Measurements from ENCODE around the gene CD28. TPM values are rescaled to one million over a fixed set of nuclear protein-coding genes. Genes with fewer than 3 reads are reported as not detected.

CD28 gene
- total and polyA plus RNA-seq, 2 donors from 2014 or later: 0.37 to 4.7 TPM

DNA sequence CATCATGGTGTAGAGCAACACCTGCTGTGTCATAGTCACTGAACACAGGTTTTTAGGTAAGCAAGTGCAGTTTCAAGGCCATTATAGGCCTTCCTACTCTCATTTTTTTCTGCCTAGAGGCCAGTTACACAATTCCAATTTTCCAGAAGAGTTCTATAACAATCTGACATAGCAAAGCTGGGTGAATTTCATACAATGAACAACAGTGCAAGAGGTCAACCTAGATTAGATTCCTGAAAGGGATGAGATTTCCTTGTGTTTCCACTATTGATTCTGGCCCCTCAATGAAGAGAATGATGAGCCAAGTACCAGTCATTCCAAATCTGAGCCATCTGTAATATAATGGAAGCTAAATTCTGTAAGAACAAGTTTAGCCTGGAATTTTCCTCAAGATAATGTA, 15.3 kb upstream of the CD28 start:
- peaks cover 6 to 9% (median 9%) of the 10 kb centered on the region in 3 donors for H3K4me1 ChIP-seq (ENCODE audit: control insufficient read depth in 2 of 3, insufficient read depth in 2 of 3, low read depth in 1 of 3, low read length in 3 of 3)
- no peaks in the 10 kb centered on the region for H3K27me3 ChIP-seq (ENCODE audit: control insufficient read depth, insufficient read depth, low read length)
- no peaks in the 10 kb centered on the region for H3K9me3 ChIP-seq (ENCODE audit: control insufficient read depth in 2 of 3, insufficient read depth in 1 of 3, low read length in 3 of 3)
- TF ChIP-seq, protein P1, sequence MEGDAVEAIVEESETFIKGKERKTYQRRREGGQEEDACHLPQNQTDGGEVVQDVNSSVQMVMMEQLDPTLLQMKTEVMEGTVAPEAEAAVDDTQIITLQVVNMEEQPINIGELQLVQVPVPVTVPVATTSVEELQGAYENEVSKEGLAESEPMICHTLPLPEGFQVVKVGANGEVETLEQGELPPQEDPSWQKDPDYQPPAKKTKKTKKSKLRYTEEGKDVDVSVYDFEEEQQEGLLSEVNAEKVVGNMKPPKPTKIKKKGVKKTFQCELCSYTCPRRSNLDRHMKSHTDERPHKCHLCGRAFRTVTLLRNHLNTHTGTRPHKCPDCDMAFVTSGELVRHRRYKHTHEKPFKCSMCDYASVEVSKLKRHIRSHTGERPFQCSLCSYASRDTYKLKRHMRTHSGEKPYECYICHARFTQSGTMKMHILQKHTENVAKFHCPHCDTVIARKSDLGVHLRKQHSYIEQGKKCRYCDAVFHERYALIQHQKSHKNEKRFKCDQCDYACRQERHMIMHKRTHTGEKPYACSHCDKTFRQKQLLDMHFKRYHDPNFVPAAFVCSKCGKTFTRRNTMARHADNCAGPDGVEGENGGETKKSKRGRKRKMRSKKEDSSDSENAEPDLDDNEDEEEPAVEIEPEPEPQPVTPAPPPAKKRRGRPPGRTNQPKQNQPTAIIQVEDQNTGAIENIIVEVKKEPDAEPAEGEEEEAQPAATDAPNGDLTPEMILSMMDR (IDR thresholded peaks at IDR 0.05; ENCODE audit: borderline replicate concordance, extremely low read depth, insufficient read depth): no peak
- no peaks in the 10 kb centered on the region for H3K36me3 ChIP-seq (ENCODE audit: control insufficient read depth in 2 of 3, insufficient read depth in 3 of 3, low read length in 3 of 3)
- FAIRE-seq (no peak), DNase-seq (no peak)
- intact Hi-C loops (cut with DNase I): no loop called here
- no peak overlapping the region for H3K4me3 ChIP-seq (ENCODE audit: low read length in 3 of 3)
- H3K27ac ChIP-seq (ENCODE audit: low read depth in 2 of 2, low read length in 2 of 2): peak overlapping the region in 1 of 2 donors; percentile 13
- H3K9ac ChIP-seq (ENCODE audit: low read length in 3 of 3): no peak overlapping the region

DNA sequence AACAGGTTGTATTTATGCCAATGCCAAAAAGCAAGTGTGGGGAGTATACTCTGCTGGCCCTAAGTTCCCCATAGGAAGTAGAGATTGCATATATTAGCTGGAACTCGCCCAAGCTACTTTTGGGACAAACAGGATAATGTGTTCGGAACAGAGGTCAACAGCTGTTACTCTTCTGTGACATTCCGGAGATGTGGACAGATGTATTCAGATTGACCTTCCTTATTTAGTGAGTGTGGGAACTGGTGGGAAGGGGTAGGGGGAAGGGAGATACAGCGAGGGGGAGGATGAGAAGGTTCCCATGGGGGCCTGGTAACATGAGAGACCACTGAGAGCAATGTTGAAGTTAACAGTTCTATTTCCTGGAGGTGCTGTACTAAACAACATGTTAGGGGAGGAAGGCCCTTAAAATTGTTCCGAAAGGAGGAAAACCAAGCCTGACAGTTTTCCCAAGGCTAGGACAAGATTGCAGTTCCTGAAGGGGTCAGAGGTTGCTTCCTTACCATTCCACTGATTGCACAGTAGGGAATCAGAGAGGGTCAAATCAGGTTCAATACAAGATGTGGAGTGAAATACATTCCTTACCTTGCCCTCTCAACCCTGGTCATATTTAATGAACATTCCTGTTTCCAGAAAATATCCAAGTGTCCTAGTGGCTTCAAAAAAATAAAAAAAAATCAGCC, 14.3 kb upstream of the CD28 start:
- H3K27me3 ChIP-seq (ENCODE audit: control insufficient read depth, insufficient read depth, low read length): no peaks in the 10 kb centered on the region
- TF ChIP-seq, protein P1 (IDR thresholded peaks at IDR 0.05; ENCODE audit: borderline replicate concordance, extremely low read depth, insufficient read depth): no peak
- H3K9me3 ChIP-seq (ENCODE audit: control insufficient read depth in 2 of 3, insufficient read depth in 1 of 3, low read length in 3 of 3): no peaks in the 10 kb centered on the region
- FAIRE-seq: no peak
- no peak overlapping the region for H3K9ac ChIP-seq (ENCODE audit: low read length in 3 of 3)
- H3K36me3 ChIP-seq (ENCODE audit: control insufficient read depth in 2 of 3, insufficient read depth in 3 of 3, low read length in 3 of 3): no peaks in the 10 kb centered on the region
- H3K27ac ChIP-seq (ENCODE audit: low read depth in 2 of 2, low read length in 2 of 2): peak overlapping the region; percentile 12 to 20
- peak in 4 of 5 donors; percentile 48 to 88 (median 68) for DNase-seq
- intact Hi-C loops (cut with DNase I): no loop called here
- no peak overlapping the region for H3K4me3 ChIP-seq (ENCODE audit: low read length in 3 of 3)
- peaks cover 6 to 9% (median 7%) of the 10 kb centered on the region in 3 donors for H3K4me1 ChIP-seq (ENCODE audit: control insufficient read depth in 2 of 3, insufficient read depth in 2 of 3, low read depth in 1 of 3, low read length in 3 of 3)

DNA sequence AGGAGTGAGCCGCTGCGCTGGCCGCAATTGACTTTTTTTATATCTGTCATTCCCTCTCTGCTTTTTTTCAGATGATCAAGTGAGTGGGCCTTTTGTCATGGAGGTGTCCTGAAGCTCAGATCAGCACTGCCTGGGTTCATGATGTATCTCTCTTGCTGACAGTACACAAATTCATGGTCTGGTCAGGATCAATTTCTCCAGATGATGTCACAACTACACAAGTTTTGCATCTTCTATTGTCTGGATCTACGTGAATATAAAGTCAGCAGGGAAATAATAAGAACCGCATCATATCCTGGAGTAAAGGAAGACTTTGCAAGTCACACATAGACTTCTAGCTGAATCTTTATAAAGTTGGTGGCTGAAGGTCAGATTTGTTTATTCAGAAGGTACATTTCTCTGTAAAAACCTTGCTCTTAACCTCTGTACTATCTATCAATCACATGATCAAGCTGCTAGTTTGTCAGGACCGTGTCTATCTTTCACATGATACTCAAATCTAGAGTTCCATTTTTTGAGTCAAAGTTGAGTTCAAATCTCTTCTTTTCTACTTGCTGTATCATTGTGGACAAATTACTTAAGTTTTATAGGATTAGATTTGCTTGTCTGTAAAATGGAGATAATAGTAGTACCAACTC, 13.1 kb upstream of the CD28 start:
- intact Hi-C loops (cut with DNase I): no loop called here
- no peak for FAIRE-seq
- H3K4me1 ChIP-seq (ENCODE audit: control insufficient read depth in 2 of 3, insufficient read depth in 2 of 3, low read depth in 1 of 3, low read length in 3 of 3): peaks cover 6 to 9% (median 6%) of the 10 kb centered on the region in 3 donors

More for the DNA sequence above, 13.1 kb upstream of the CD28 start:
- Histone ChIP-seq H3K9ac (ENCODE audit: low read length in 3 of 3) (no peak overlapping the region), H3K9me3 (ENCODE audit: control insufficient read depth in 2 of 3, insufficient read depth in 1 of 3, low read length in 3 of 3) (no peaks in the 10 kb centered on the region), H3K36me3 (ENCODE audit: control insufficient read depth in 2 of 3, insufficient read depth in 3 of 3, low read length in 3 of 3) (no peaks in the 10 kb centered on the region), H3K4me3 (ENCODE audit: low read length in 3 of 3) (no peak overlapping the region), H3K27ac (ENCODE audit: low read depth in 2 of 2, low read length in 2 of 2) (no peak overlapping the region), H3K27me3 (ENCODE audit: control insufficient read depth, insufficient read depth, low read length) (no peaks in the 10 kb centered on the region)
- TF ChIP-seq, protein P1 (IDR thresholded peaks at IDR 0.05; ENCODE audit: borderline replicate concordance, extremely low read depth, insufficient read depth): no peak
- no peak for DNase-seq

Data from kidney (tissue), 14 donors.